GM12878 (cell line): ENCODE data around the gene KCNB1.

ENCODE experiments used
- BHLHE40 ChIP-seq, 2 experiments: fragments of 450-650 bp in 1 of 2; IDR thresholded peaks; 2 replicates each; pipeline ENCODE4 v1.6.1; 2011 to 2017; ENCODE audit warnings: low read depth in 2 of 2, borderline replicate concordance in 1 of 2, improper control_type of control experiment in 1 of 2, low read length in 1 of 2, mild to moderate bottlenecking in 1 of 2
- NFIC ChIP-seq: IDR thresholded peaks from 2 replicates; pipeline ENCODE4 v1.6.1; 2012; ENCODE audit warnings: low read depth, mild to moderate bottlenecking, inconsistent platforms, low read length, moderate library complexity
- TARDBP ChIP-seq: IDR thresholded peaks from 2 replicates; pipeline ENCODE4 v1.6.1; 2016; ENCODE audit warnings: borderline replicate concordance

DNA sequence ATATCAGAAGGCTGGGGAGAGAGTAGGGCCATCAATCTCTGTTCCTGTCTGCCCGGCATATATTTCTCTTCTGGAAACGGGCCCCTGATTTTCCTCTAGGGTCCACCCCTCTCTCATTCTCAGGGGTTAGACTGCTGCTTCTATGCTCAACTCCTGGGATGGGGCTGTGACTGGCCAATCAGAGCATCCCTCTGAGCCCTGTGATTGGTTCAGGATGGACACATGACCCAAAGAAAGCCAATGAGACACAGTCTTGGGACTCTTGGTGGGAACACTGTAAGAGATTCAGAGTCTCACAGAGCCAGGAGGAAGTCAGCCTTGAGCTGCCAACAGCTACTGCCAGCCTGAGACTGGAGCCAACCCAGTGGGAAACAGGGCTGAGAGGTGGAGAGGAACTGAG, 31.0 kb upstream of the KCNB1 start:
- TF ChIP-seq BHLHE40 (IDR thresholded peaks at IDR 0.05; ENCODE audit: borderline replicate concordance in 1 of 2, low read depth in 2 of 2, low read length in 1 of 2) (no peak), NFIC (no peak), TARDBP (no peak)
